Metanephros (tissue), 2 donors: Measurements from ENCODE around the gene MORF4L1. TPM values are rescaled to one million over a fixed set of nuclear protein-coding genes. Genes with fewer than 3 reads are reported as not detected.

Experiments
- small RNA-seq: library from RNA; depleted of rRNA; stranded (forward); fragments of <200 nt; gene quantifications from one replicate; pipeline ENCODE3, GENCODE V24; 2014; ENCODE audit warnings: low replicate concordance
- total RNA-seq: library from RNA; depleted of rRNA; stranded (reverse); fragments of >200 nt; gene quantifications from one replicate; pipeline ENCODE4 v1.2.3, GENCODE V29; 2014

Gene MORF4L1, protein sequence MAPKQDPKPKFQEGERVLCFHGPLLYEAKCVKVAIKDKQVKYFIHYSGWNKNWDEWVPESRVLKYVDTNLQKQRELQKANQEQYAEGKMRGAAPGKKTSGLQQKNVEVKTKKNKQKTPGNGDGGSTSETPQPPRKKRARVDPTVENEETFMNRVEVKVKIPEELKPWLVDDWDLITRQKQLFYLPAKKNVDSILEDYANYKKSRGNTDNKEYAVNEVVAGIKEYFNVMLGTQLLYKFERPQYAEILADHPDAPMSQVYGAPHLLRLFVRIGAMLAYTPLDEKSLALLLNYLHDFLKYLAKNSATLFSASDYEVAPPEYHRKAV
- 265 TPM for total RNA-seq

DNA sequence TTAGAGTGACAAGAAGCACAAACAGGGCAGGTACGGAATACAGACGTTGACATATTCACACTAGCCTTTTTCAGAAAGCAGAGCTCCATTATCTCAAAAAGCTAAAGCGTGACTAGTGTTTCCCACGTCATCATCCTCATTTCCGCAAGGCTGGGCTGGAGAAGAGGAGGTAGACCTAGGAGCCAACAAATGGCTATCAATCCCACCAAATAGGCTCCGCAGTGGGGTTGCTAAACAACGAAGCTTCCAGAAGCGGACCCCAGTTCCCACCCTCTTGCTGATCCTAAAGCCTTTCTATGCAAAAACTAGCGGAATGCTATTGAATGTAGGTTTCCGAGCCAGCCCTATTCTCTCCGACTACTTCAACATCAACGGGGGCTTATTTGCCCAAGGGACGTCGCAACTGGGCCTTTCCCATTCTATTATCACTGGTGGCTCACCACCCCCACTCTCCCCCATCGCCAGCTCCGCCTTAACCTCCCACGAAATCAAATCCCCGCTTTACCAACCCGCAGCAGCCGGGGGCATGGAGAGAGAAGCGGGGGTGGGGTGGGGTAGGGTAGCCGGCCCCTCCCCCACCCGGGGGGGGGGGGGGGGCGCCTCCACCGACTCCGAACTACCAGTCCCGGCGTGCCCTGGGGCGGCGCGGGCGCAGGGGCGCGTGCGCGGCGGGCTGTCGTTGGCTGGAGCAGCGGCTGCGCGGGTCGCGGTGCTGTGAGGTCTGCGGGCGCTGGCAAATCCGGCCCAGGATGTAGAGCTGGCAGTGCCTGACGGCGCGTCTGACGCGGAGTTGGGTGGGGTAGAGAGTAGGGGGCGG lies at the start of gene MORF4L1:
MORF4L1 (plus strand) TSS at position 736 of the 817 bp plus-strand sequence. CDS start 128 bp downstream, outside the sequence.

DNA sequence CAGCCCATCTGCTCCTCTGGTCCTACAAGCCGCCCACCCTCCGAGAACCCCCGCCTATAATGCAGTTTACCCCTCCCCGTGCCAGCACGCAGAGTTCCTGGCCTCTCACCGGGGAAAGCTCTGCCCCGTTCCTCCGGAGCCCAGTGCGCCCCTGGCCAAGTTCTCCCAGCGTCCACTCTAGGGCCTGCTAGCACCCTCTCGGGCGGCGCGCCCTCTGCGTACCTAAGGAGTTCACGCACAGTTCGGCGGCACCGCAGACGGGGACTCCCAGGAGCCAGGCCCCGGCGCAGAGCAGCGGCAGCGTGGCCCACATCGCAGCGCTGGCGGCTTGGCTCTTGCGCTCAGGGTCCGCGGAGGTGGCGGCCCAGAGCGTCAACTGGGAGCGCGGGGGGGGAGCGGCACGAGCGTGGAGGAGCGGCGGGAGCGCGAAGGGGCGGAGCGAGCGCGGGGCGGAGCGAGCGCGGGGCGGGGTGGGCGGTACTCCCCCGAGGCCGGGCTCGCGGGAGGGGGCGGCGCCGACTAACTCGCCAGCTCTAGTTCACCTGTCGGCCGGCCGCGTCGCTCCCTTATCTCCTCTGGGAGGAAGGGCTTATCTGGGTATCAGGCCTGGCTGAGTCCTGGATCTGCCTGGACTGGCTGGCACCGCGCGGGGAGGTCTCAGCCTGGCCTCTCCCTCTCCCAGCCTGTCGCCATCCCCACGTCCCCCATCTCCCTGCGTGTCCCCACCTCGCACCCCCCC lies 72.1 kb downstream of the MORF4L1 start, which contains the start of gene CTSH:
CTSH (minus strand) TSS at position 378 of the 739 bp plus-strand sequence; CDS start at position 313, 65 bp downstream.

Small RNA genes lying within 50 kb of the gene (small RNA-seq; reads per million reads assigned to genes)
- gene RNU6-415P = not detected

Other genes with a start within 250 kb of the MORF4L1 start
- 2.0 TPM for gene CHRNB4, start 231.7 kb upstream of the MORF4L1 start, total RNA-seq
- gene ADAMTS7, start 61.4 kb upstream of the MORF4L1 start, total RNA-seq = 37.3 TPM
- 288 TPM for gene CTSH, start 72.2 kb downstream of the MORF4L1 start, total RNA-seq
- 0.35 TPM for gene RASGRF1, start 217.9 kb downstream of the MORF4L1 start, total RNA-seq